Measurements from ENCODE around the gene NUBPL.
"Not testable (repeated sequence)": the region's sequence is repeated elsewhere in the genome, so short reads cannot be mapped to it uniquely, and the experiment has no call there.

The NUBPL gene

DNA sequence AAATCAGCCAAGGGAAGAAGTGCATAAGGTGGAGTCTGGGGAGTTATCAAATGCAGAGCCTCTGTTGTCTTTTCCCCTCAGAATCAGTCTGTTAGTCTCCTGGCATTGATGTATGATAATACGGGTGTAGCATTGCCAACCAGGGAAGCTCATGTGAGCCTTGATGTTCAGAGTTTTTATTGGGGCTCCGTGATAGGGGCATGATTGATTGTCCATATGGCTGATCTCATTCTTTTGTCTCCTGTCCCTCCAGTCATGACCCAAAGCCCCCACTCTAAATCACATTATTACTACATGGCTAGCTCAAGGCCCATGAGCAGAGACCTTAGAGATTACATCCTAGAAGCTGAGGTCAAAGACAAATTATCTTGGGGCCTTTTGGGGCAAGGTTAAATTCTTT is 140.9 kb downstream of the NUBPL start:
- H3K4me3 ChIP-seq (replicated peaks; ENCODE audit: low read depth, low read length), result no peak overlapping the region
- H3K36me3 ChIP-seq (ENCODE audit: control insufficient read depth, insufficient read depth, low read length), result no peaks in the 10 kb centered on the region
- DNase-seq (ENCODE audit: extremely low read depth, insufficient read length), result no peak
- no peaks in the 10 kb centered on the region for H3K27me3 ChIP-seq (replicated peaks; ENCODE audit: control insufficient read depth, insufficient read depth, low read length)
- TF ChIP-seq, protein P1, sequence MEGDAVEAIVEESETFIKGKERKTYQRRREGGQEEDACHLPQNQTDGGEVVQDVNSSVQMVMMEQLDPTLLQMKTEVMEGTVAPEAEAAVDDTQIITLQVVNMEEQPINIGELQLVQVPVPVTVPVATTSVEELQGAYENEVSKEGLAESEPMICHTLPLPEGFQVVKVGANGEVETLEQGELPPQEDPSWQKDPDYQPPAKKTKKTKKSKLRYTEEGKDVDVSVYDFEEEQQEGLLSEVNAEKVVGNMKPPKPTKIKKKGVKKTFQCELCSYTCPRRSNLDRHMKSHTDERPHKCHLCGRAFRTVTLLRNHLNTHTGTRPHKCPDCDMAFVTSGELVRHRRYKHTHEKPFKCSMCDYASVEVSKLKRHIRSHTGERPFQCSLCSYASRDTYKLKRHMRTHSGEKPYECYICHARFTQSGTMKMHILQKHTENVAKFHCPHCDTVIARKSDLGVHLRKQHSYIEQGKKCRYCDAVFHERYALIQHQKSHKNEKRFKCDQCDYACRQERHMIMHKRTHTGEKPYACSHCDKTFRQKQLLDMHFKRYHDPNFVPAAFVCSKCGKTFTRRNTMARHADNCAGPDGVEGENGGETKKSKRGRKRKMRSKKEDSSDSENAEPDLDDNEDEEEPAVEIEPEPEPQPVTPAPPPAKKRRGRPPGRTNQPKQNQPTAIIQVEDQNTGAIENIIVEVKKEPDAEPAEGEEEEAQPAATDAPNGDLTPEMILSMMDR (IDR thresholded peaks at IDR 0.05; ENCODE audit: insufficient read depth, low read length, poor library complexity, severe bottlenecking), result no peak

DNA sequence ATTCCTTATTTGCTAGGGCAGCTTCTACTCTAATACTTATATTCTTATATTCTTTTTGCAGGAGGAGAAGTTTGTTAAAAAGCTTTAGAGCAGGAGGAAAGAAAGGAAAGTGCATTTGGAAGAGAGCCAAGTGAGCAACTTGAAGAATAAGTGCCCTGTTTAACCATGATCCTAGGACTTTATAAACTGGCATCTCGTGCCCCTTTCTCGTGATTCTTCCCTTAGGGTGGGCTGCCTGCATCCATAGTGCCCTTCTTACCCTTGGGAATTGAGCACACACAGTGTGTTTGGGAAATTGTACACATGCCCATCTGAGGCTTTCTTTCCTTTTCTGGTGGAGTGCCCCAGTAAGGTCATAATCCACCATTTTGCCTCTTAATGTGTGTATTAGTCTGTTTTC is 141.9 kb downstream of the NUBPL start:
- no peaks in the 10 kb centered on the region for H3K27me3 ChIP-seq (replicated peaks; ENCODE audit: control insufficient read depth, insufficient read depth, low read length)
- TF ChIP-seq, protein P1 (IDR thresholded peaks at IDR 0.05; ENCODE audit: insufficient read depth, low read length, poor library complexity, severe bottlenecking), result no peak
- DNase-seq (ENCODE audit: extremely low read depth, insufficient read length), result no peak
- no peak overlapping the region for H3K4me3 ChIP-seq (replicated peaks; ENCODE audit: low read depth, low read length)
- no peaks in the 10 kb centered on the region for H3K36me3 ChIP-seq (ENCODE audit: control insufficient read depth, insufficient read depth, low read length)

DNA sequence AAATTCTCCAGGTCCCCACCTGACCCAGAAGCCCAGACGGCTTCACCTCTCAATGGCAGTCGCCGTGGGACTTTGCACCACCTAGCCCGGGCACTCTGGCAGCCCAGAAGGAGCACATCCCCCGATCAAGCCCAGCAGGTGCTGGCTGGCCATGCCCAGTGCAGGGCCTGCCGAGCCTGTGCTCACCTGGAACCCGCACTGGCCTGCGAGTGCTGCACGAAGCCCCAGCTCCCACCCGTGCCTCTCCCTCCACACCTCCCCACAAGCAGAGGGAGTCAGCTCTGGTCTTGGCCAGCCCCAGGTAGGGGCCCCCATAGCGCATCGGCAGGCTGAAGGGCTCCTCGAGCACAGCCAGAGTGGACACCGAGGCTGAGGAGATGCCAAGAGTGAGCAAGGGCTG is 144.5 kb downstream of the NUBPL start:
- H3K27me3 ChIP-seq (replicated peaks; ENCODE audit: control insufficient read depth, insufficient read depth, low read length), result no peaks in the 10 kb centered on the region
- no peak for DNase-seq (ENCODE audit: extremely low read depth, insufficient read length)
- no peak overlapping the region for H3K4me3 ChIP-seq (replicated peaks; ENCODE audit: low read depth, low read length)
- TF ChIP-seq, protein P1 (IDR thresholded peaks at IDR 0.05; ENCODE audit: insufficient read depth, low read length, poor library complexity, severe bottlenecking), result no peak
- no peaks in the 10 kb centered on the region for H3K36me3 ChIP-seq (ENCODE audit: control insufficient read depth, insufficient read depth, low read length)

DNA sequence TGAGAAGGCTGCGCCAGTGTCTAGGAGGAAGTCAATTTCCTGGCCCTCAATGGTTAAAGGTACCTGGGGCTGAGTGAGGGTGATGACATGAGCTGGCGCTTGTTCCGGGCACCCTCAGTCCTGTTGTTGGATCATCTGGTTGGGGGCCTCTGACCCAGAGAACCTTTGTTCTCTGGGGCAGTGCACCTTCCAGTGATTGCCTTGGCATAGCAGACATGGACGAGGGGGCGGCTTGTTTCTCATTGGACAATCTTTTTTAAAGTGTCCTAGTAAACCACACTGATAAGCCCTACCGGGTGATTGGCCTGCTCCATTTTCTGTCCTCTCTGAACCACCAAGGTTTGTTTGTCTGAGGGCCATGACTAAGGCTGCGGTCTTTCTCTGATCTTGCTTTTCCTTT is 147.5 kb downstream of the NUBPL start:
- not testable (repeated sequence) for H3K27me3 ChIP-seq (replicated peaks; ENCODE audit: control insufficient read depth, insufficient read depth, low read length); H3K36me3 ChIP-seq (ENCODE audit: control insufficient read depth, insufficient read depth, low read length); DNase-seq (ENCODE audit: extremely low read depth, insufficient read length); H3K4me3 ChIP-seq (replicated peaks; ENCODE audit: low read depth, low read length)

DNA sequence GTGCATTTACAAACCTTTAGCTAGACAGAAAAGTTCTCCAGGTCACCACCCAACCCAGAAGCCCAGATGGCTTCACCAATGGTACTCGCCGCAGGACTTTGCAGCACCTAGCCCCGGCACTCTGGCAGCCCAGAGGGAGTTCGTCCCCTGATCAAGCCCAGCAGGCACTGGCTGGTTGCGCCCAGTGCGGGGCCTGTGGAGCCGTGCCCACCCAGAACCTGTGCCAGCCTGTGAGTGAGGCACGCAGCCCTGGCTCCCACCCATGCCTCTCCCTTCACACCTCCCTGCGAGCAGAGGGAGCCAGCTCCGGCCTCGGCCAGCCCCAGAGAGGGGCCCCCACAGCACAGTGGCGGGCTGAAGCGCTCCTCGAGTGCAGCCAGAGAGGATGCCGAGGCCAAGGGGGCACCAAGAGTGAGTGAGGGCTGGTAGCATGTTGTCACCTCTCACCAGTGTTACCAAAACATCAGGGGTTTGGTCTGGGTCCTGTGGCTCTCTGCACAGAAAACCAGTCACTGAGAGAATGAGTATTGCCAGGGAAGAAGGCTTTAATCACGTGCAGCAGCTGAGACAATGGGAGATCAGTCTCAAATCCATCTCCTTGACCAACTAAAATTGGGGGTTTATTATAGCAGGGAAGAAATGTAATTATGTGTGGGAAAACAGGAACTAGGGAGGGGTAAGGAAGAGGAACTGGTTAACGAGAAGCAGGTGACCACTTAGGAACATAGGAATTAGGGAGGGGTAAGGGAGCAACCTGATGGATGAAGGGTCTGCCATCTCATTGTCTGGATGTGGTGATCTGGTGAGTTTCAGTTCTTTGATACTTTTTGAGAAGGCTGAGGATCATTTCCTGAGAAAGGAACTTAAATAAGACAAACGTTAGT is 151.3 kb downstream of the NUBPL start:
- DNase-seq (ENCODE audit: extremely low read depth, insufficient read length), result no peak
- Histone ChIP-seq H3K4me3 (replicated peaks; ENCODE audit: low read depth, low read length) (no peak overlapping the region), H3K27me3 (replicated peaks; ENCODE audit: control insufficient read depth, insufficient read depth, low read length) (no peaks in the 10 kb centered on the region), H3K36me3 (ENCODE audit: control insufficient read depth, insufficient read depth, low read length) (no peaks in the 10 kb centered on the region)
- TF ChIP-seq, protein P1 (IDR thresholded peaks at IDR 0.05; ENCODE audit: insufficient read depth, low read length, poor library complexity, severe bottlenecking), result no peak

DNA sequence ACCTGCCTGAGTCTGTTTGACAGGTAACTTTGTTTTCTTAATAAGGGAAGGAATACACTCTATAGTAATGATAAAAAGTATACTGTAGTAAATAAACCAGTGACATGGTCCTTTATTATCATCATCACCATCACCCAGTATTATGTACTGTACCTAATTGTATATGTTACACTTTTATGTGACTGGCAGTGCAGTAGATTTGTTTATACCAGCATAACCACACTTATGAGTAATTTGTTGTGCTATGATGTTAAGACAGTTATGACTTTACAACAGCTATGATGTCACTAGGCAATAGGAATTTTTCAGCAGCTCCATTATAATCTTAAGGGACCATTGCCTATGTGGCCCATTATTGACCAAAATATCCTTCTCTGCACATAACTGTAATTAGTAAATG is 155.0 kb downstream of the NUBPL start:
- Histone ChIP-seq H3K36me3 (ENCODE audit: control insufficient read depth, insufficient read depth, low read length) (no peaks in the 10 kb centered on the region), H3K27me3 (replicated peaks; ENCODE audit: control insufficient read depth, insufficient read depth, low read length) (no peaks in the 10 kb centered on the region), H3K4me3 (replicated peaks; ENCODE audit: low read depth, low read length) (no peak overlapping the region)
- DNase-seq (ENCODE audit: extremely low read depth, insufficient read length), result no peak
- TF ChIP-seq, protein P1 (IDR thresholded peaks at IDR 0.05; ENCODE audit: insufficient read depth, low read length, poor library complexity, severe bottlenecking), result no peak
